NCI-H69 (cell line): ENCODE results near the gene PTPRB.
"Not testable (repeated sequence)": the region's sequence is repeated elsewhere in the genome, so short reads cannot be mapped to it uniquely, and the experiment has no call there.

Source experiments
- DNase-seq: peaks from one replicate; lab custom pipeline; 2025; lab: John Stamatoyannopoulos, UW

PTPRB gene

GRCh38 chr12:70540996-70541395, 96.2 kb downstream of the PTPRB start:
- no peak for DNase-seq

GRCh38 chr12:70536650-70537049, 100.6 kb downstream of the PTPRB start:
- no peak for DNase-seq

GRCh38 chr12:70535896-70536374, 101.3 kb downstream of the PTPRB start:
- DNase-seq = no peak

- DNase-seq = no peak
Measured at GRCh38 chr12:70534466-70534865, 102.8 kb downstream of the PTPRB start.

GRCh38 chr12:70529647-70530046, 107.6 kb downstream of the PTPRB start:
- DNase-seq = peak; percentile 1

GRCh38 chr12:70520847-70521246, 116.4 kb downstream of the PTPRB start:
- peak; percentile 30 for DNase-seq

GRCh38 chr12:70513426-70513825, 123.8 kb downstream of the PTPRB start:
- no peak for DNase-seq

- DNase-seq = no peak
Measured at GRCh38 chr12:70508178-70508577, 129.1 kb downstream of the PTPRB start.

GRCh38 chr12:70507442-70507841, 129.8 kb downstream of the PTPRB start:
- DNase-seq = no peak

GRCh38 chr12:70497508-70497907, 139.7 kb downstream of the PTPRB start:
- DNase-seq = no peak

GRCh38 chr12:70492904-70493303, 144.3 kb downstream of the PTPRB start:
- not testable (repeated sequence) for DNase-seq

GRCh38 chr12:70490928-70491327, 146.3 kb downstream of the PTPRB start:
- not testable (repeated sequence) for DNase-seq

- no peak for DNase-seq
Measured at GRCh38 chr12:70487440-70487839, 149.8 kb downstream of the PTPRB start.

- DNase-seq = peak; percentile 2
Measured at GRCh38 chr12:70486588-70486987, 150.6 kb downstream of the PTPRB start.

- DNase-seq = no peak
Measured at GRCh38 chr12:70485704-70486103, 151.5 kb downstream of the PTPRB start.

GRCh38 chr12:70484464-70484863, 152.8 kb downstream of the PTPRB start:
- DNase-seq = no peak

- no peak for DNase-seq
Measured at GRCh38 chr12:70482764-70483163, 154.5 kb downstream of the PTPRB start.

GRCh38 chr12:70469221-70469820, 167.9 kb downstream of the PTPRB start:
- DNase-seq = no peak

- no peak for DNase-seq
Measured at GRCh38 chr12:70468741-70469140, 168.5 kb downstream of the PTPRB start.

- no peak for DNase-seq
Measured at GRCh38 chr12:70467918-70468733, 169.1 kb downstream of the PTPRB start.

- DNase-seq = no peak
Measured at GRCh38 chr12:70467476-70467875, 169.8 kb downstream of the PTPRB start.

- no peak for DNase-seq
Measured at GRCh38 chr12:70466753-70467152, 170.5 kb downstream of the PTPRB start.
